Measurements from ENCODE around the gene TJP1.
"Not testable (repeated sequence)": the region's sequence is repeated elsewhere in the genome, so short reads cannot be mapped to it uniquely, and the experiment has no call there.

The TJP1 gene

DNA sequence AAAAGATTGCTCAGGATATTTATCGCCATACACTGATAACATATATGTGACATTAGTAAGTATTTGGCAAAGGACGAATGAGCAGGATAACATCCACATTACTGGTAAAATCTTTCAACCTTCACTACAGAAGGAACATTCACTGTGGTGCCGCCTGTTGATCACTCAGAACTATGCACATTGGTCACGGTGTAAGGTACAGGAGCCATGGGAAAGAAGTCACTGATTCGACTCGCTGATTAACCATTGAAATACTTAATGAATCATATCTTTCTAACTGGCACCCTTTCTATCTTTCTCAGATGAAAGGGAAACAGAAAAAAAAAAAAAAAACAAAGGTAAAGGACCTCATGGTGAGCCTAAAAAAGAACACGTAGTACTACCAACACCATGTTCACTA is 68.8 kb downstream of the TJP1 start:
- no peak for DNase-seq (ENCODE audit: low read depth in 2 of 2)

DNA sequence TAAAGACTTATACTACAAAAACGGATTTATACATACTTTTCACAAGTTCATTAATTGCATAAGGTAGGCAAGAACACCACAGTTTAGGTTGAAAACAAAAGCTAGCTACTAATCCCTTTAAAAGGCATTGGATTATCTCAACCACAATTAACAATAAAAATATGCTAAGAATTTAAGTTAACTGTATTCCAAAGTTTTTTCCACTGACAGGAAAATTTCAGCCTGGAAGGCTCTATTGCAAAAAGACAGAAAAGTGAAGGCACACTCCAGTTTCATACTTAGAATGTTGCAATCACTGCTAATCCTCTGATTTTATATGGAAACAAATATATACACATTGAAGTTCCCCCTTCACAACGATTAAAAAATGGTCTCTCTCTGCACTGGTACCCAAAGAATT is 71.5 kb downstream of the TJP1 start:
- DNase-seq (ENCODE audit: low read depth in 2 of 2) = peak in 1 of 2 experiments; percentile 9

GRCh38 chr15:29749365-29750086 is 72.7 kb downstream of the TJP1 start:
- DNase-seq (ENCODE audit: low read depth in 2 of 2) = no peak

- DNase-seq (ENCODE audit: low read depth in 2 of 2) = peak; percentile 3 to 15
Measured at GRCh38 chr15:29747837-29748417, 74.3 kb downstream of the TJP1 start.

GRCh38 chr15:29743475-29743874 is 78.8 kb downstream of the TJP1 start:
- no peak for DNase-seq (ENCODE audit: low read depth in 2 of 2)

DNA sequence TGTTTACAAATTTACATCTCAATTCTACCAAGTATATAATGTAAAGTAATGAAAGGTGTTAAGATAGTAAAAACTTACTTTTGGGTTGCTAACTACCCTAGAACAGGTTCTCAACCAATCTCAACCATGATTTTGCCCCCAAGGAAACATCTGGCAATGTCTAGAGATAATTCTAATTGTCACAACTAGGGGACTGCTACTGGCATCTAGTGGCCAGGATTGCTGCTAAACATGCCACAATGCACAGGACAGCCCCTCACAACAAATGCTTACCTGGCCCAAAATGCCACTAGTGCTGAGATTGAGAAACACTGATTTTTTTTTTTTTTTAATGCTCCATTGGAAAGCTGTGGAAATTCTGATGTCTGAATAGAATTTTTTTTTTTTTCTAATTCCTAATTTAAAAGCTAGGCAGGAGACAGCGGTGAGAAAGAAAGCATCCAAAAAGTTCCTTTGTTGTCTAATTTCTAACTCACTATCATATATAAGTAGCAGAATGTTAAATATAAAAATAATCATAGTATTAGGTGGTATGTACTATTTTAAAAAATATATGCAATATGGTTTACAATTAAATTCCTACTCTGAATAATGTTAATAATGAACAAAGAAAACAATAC is 81.5 kb downstream of the TJP1 start:
- DNase-seq (ENCODE audit: low read depth in 2 of 2) = no peak

DNA sequence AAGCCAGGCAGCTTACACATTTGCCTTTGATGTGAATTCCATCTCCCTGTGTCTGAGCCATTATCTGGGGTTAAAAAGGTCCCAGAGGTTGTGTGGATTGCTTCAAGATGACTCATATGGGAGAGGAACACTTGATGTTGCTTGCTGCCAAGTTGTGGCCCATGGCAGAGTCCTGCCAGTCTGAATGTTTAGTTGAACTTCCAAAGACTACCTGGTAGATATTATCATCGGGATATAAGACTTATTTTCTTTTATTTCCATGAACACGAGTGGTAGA is 85.6 kb downstream of the TJP1 start:
- DNase-seq (ENCODE audit: low read depth in 2 of 2) = no peak

DNA sequence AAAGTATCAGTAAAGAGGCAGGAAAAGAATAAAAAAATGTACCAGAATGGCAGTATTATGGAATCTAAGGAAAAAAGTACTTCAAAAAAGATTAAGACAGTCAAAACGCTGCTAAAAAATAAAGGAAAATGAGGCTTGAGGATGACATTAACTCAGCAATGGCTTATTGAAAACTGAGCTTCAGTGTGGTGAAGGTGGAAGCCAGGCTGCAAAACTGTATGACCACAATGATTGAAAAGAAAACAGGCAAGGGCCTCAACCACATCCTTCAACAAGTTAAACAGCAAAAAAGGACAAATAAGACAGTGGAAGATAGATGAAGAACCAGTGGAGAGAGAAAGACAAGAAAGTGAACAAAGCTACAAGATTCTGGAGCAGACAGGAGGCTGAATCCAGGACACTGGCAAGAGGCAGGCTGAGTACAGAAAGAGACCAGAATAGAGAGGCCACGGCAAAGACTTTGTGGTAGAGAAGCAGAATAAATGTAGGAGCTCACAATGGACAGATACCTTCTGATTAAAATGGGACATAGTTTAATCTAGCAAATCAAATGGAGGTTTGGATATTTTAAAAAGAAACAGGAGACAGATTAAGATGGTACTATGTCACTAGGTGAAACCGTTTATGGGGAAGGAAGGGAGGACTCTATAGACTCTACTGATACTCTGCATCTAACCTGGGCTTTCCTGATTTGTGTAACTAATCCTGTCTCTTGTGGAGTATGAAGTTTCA is 86.1 kb downstream of the TJP1 start:
- DNase-seq (ENCODE audit: low read depth in 2 of 2) = no peak

- peak in 1 of 2 experiments; percentile 2 for DNase-seq (ENCODE audit: low read depth in 2 of 2)
Measured at GRCh38 chr15:29734917-29735572, 87.2 kb downstream of the TJP1 start.

DNA sequence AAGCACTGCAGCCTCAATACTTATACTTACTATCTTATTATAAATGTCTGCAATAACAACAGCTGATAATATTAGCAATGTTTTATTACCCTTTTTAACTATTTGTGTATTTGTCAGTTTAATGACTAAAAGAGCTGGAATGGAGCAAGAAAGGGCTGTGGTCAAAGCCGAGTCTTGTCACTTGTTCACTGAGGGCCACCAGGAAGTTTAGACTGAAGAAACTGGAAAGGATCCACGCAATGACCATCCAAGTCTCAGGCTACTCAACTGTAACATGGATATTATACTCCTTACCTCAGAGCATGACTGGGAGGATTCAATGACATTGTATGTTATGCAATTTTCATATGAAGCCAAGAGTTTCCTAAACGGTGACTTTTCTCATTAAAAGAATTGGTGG is 90.4 kb downstream of the TJP1 start:
- DNase-seq (ENCODE audit: low read depth in 2 of 2) = no peak

GRCh38 chr15:29730471-29730870 is 91.8 kb downstream of the TJP1 start:
- DNase-seq (ENCODE audit: low read depth in 2 of 2) = not testable (repeated sequence)

GRCh38 chr15:29728418-29728817 is 93.8 kb downstream of the TJP1 start:
- no peak for DNase-seq (ENCODE audit: low read depth in 2 of 2)

DNA sequence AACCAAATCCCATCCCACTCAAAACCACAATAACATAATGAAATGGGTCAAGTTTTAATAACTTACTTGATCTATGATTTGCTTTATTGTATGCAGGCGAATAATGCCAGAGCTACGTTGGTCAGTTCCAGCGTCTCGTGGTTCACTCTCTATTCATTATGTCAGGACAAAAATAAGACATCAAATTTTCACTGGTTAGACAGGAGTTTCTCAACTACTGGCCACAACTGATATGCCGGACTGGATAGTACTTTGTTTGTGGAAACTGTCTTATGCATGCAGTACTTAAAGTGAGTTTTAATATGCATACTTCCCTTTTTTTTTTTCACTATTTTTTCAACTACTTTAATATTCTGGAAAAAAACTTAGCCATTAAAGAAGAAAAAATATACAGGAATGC is 94.4 kb downstream of the TJP1 start:
- no peak for DNase-seq (ENCODE audit: low read depth in 2 of 2)

GRCh38 chr15:29726553-29726952 is 95.7 kb downstream of the TJP1 start:
- DNase-seq (ENCODE audit: low read depth in 2 of 2) = no peak

DNA sequence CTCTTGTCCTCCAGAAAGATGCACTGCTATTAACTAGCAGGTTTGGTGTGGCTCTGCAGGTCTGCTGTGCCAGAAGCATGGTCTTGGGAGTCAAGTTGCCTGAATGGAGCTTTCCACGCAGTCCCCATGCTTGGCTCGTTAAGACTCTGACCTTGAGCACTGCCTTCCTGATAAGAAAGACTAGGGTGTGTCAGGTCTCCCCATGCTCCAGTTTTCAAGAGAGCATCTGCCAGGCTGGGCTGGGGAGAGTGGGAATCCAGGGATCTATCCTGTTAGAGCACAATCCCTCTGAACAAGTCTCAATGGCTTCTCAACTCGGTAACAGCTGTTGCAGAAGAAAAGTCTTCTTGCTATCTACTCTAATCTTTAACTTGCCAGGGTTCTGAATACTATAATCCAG is 98.2 kb downstream of the TJP1 start:
- no peak for DNase-seq (ENCODE audit: low read depth in 2 of 2)

DNA sequence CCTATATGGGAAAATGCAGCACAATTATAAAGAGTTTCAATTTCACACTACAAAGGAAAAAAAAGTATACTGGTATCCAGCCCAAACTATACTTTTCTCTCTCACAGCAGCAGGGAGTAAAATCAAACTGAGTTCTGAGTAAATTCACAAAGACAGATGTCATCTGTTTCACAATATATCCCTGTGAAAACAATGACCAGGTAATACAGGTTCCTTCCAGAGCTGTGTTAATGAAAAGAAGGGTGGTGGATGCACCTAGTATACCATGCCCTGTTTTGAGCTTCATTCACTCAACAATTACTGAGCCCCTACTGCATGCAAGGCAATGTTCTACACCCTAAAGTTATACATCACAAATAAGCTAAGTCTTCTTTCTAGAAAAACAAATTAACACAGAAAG is 108.5 kb downstream of the TJP1 start:
- DNase-seq (ENCODE audit: low read depth in 2 of 2) = no peak

- DNase-seq (ENCODE audit: low read depth in 2 of 2) = no peak
Measured at GRCh38 chr15:29712149-29712885, 110.0 kb downstream of the TJP1 start.

GRCh38 chr15:29711531-29711930 is 110.7 kb downstream of the TJP1 start:
- DNase-seq (ENCODE audit: low read depth in 2 of 2) = no peak

DNA sequence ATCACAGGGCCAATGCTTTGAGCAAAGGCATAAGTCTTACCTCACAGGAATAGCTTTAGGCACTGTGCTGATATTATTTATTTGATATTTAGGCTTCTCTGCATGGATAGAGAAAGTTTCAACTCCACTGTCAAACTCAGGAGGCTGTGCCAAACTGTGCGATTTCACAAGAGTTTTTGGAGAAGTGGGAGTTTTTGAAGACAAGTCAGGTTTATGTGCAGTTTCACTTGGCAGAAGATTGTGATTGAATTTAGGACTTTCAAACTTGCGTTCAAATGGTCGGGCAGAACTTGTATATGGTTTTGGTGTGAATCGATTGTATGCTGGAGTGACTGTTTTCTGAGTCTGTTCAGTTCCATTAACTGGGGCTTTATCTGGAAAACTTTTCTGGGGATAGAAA is 113.7 kb downstream of the TJP1 start:
- no peak for DNase-seq (ENCODE audit: low read depth in 2 of 2)

GRCh38 chr15:29704950-29705597 is 117.2 kb downstream of the TJP1 start:
- no peak for DNase-seq (ENCODE audit: low read depth in 2 of 2)

GRCh38 chr15:29701151-29701550 is 121.1 kb downstream of the TJP1 start:
- DNase-seq (ENCODE audit: low read depth in 2 of 2) = no peak

All from fibroblast of skin of left biceps (primary cell).